Thyroid gland (tissue), 4 donors: Measurements from ENCODE around the gene KRTAP1-3. TPM values are rescaled to one million over a fixed set of nuclear protein-coding genes. Genes with fewer than 3 reads are reported as not detected.
"Not testable (repeated sequence)": the region's sequence is repeated elsewhere in the genome, so short reads cannot be mapped to it uniquely, and the experiment has no call there.

Experiments
- DNase-seq, 2 donors: peaks; one replicate each; pipeline ENCODE4 v3.0.0-alpha.2; 2019
- H3K27ac ChIP-seq, 3 donors: fragments of 200-600 bp; sonication (generic); 1 replicate in 2 of 3; 2 replicates in 1 of 3; pipeline ENCODE4 v1.5.1; 2016 to 2019; ENCODE audit warnings: mild to moderate bottlenecking in 1 of 3, moderate library complexity in 1 of 3
- H3K27me3 ChIP-seq: fragments of 200-600 bp; sonication (generic); one replicate; pipeline ENCODE4 v1.5.1; 2019
- H3K36me3 ChIP-seq, 2 donors: fragments of 200-600 bp; sonication (generic); one replicate each; pipeline ENCODE4 v1.5.1; 2016 to 2019
- H3K4me1 ChIP-seq, 2 donors: fragments of 200-600 bp; sonication (generic); one replicate each; pipeline ENCODE4 v1.5.1; 2017 to 2019
- H3K4me3 ChIP-seq, 3 donors: fragments of 200-600 bp; sonication (generic); replicated peaks in 1 of 3; 1 replicate in 2 of 3; 2 replicates in 1 of 3; pipeline ENCODE4 v1.5.1; 2016; ENCODE audit warnings: mild to moderate bottlenecking in 1 of 3
- H3K9me3 ChIP-seq: fragments of 200-600 bp; sonication (generic); one replicate; pipeline ENCODE4 v1.5.1; 2017
- CTCF ChIP-seq, 6 experiments: fragments of 200-600 bp in 3 of 6; fragments of 450-650 bp in 3 of 6; sonication (generic) in 3 of 6; IDR thresholded peaks; one replicate each; pipeline ENCODE4 v1.5.1; 2016 to 2019; ENCODE audit warnings: antibody characterized with exemption in 6 of 6, mild to moderate bottlenecking in 2 of 6, inconsistent platforms in 1 of 6, moderate library complexity in 1 of 6
- POLR2A ChIP-seq, 2 donors: fragments of 450-650 bp; IDR thresholded peaks; one replicate each; pipeline ENCODE4 v1.6.1; 2017; ENCODE audit warnings: antibody characterized with exemption in 2 of 2, mild to moderate bottlenecking in 2 of 2, moderate library complexity in 1 of 2
- WGBS, 2 donors: methylation state at CpG; one replicate each; pipeline ENCODE4 v1.1.5; 2017; 5-methylcytosine and 5-hydroxymethylcytosine counted together
- intact Hi-C: fragments of 100-400 bp; cut with DNase I; formaldehyde crosslinking; loops from one replicate; pipeline ENCODE4 v1.15.1; 2023
- total RNA-seq, 4 donors: library from RNA; depleted of rRNA; stranded (reverse); fragments of >200 nt; gene quantifications; one replicate each; pipeline ENCODE4 v1.2.3, GENCODE V29; 2016

Gene KRTAP1-3
- total RNA-seq, 4 donors from 2014 or later, result not detected

GRCh38 chr17:41058741-41059140 is 24.1 kb upstream of the KRTAP1-3 start:
- no peak for TF ChIP-seq CTCF (IDR thresholded peaks at IDR 0.05)
- TF ChIP-seq POLR2A (IDR thresholded peaks at IDR 0.05), result no peak
- Histone ChIP-seq H3K4me1 (no peaks in the 10 kb centered on the region), H3K36me3 (no peaks in the 10 kb centered on the region), H3K27ac (no peak overlapping the region), H3K4me3 (no peak overlapping the region), H3K27me3 (no peaks in the 10 kb centered on the region), H3K9me3 (no peaks in the 10 kb centered on the region)
- 91 to 95% methylated on average over 5 of the region's 5 CpGs for WGBS, 2 donors
- intact Hi-C loops, result no loop called here
- no peak for DNase-seq

- Histone ChIP-seq H3K9me3 (no peaks in the 10 kb centered on the region), H3K36me3 (no peaks in the 10 kb centered on the region), H3K27ac (no peak overlapping the region), H3K4me1 (no peaks in the 10 kb centered on the region), H3K27me3 (no peaks in the 10 kb centered on the region), H3K4me3 (no peak overlapping the region)
- WGBS, 2 donors, result 90 to 92% methylated on average over 1 of the region's 1 CpG
- TF ChIP-seq CTCF (IDR thresholded peaks at IDR 0.05), result no peak
- no peak for TF ChIP-seq POLR2A (IDR thresholded peaks at IDR 0.05)
- intact Hi-C loops, result no loop called here
- no peak for DNase-seq
Measured at GRCh38 chr17:41057547-41057946, 22.9 kb upstream of the KRTAP1-3 start.

GRCh38 chr17:41055130-41055529 is 20.5 kb upstream of the KRTAP1-3 start, which contains the start of gene KRTAP2-2:
Gene KRTAP2-2, minus strand, starts transcription at chr17:41055230. Its CDS starts 19 bp downstream, at chr17:41055211.
- WGBS, 2 donors, result 39 to 50% methylated on average over 1 of the region's 6 CpGs
- H3K27me3 ChIP-seq, H3K4me1 ChIP-seq, H3K36me3 ChIP-seq, H3K4me3 ChIP-seq, intact Hi-C loops, H3K27ac ChIP-seq, H3K9me3 ChIP-seq, DNase-seq: not testable (repeated sequence)

- intact Hi-C loops, H3K4me1 ChIP-seq, H3K4me3 ChIP-seq, H3K27me3 ChIP-seq, DNase-seq, H3K36me3 ChIP-seq, H3K9me3 ChIP-seq, H3K27ac ChIP-seq: not testable (repeated sequence)
- 64 to 79% methylated on average over 5 to 6 of the region's 9 CpGs for WGBS, 2 donors
Measured at GRCh38 chr17:41054556-41054955, 19.9 kb upstream of the KRTAP1-3 start.

GRCh38 chr17:41054025-41054424 is 19.4 kb upstream of the KRTAP1-3 start:
- TF ChIP-seq POLR2A (IDR thresholded peaks at IDR 0.05) (no peak), CTCF (IDR thresholded peaks at IDR 0.05) (no peak)
- Histone ChIP-seq H3K9me3 (no peaks in the 10 kb centered on the region), H3K4me3 (no peak overlapping the region), H3K36me3 (no peaks in the 10 kb centered on the region), H3K27ac (no peak overlapping the region), H3K27me3 (no peaks in the 10 kb centered on the region), H3K4me1 (no peaks in the 10 kb centered on the region)
- intact Hi-C loops, result no loop called here
- DNase-seq, result no peak
- 85 to 87% methylated on average over 4 of the region's 4 CpGs for WGBS, 2 donors

- no peak for DNase-seq
- Histone ChIP-seq H3K4me3 (no peak overlapping the region), H3K36me3 (no peaks in the 10 kb centered on the region), H3K27ac (no peak overlapping the region), H3K4me1 (no peaks in the 10 kb centered on the region), H3K27me3 (no peaks in the 10 kb centered on the region), H3K9me3 (no peaks in the 10 kb centered on the region)
- no peak for TF ChIP-seq POLR2A (IDR thresholded peaks at IDR 0.05)
- no peak for TF ChIP-seq CTCF (IDR thresholded peaks at IDR 0.05)
- intact Hi-C loops, result no loop called here
Measured at GRCh38 chr17:41052566-41052965, 17.9 kb upstream of the KRTAP1-3 start.
